CD4-positive, alpha-beta T cell (primary cell): ENCODE data around the gene TCF21. TPM values are rescaled to one million over a fixed set of nuclear protein-coding genes. Genes with fewer than 3 reads are reported as not detected.

ENCODE experiments used
- ATAC-seq: fragments of 200-7000 bp; cut with Tn5 transposase; one replicate; pipeline ENCODE4 v1.10.0; 2022; ENCODE audit warnings: mild to moderate bottlenecking; ENCODE audit not compliant: poor library complexity
- CTCF ChIA-PET: fragments of 350-600 bp; sonication (Branson Sonifier 250); formaldehyde crosslinking; loops from one replicate; lab custom pipeline; 2021; ENCODE audit warnings: antibody characterized with exemption, inconsistent platforms; lab: Charles Lee
- POLR2A ChIA-PET: fragments of 350-600 bp; sonication (Branson Sonifier 250); formaldehyde crosslinking; loops from one replicate; lab custom pipeline; 2021; ENCODE audit warnings: antibody characterized with exemption, inconsistent platforms; lab: Charles Lee
- DNase-seq, 14 experiments: peaks; one replicate each; pipeline ENCODE4 v3.0.0-alpha.2; 2013 to 2020; ENCODE audit warnings: mixed read lengths in 2 of 14
- H3K27ac ChIP-seq, 2 donors: one replicate each; pipeline versions ENCODE4 v1.5.1 to v1.7.0; 2013; ENCODE audit warnings: low read length in 2 of 2, low read depth in 1 of 2, mild to moderate bottlenecking in 1 of 2
- H3K27me3 ChIP-seq, 2 experiments: 1 replicate in 1 of 2; 2 replicates in 1 of 2; pipeline versions ENCODE4 v1.6.1 to v1.7.0; 2013; ENCODE audit warnings: low read length in 2 of 2, control low read depth in 1 of 2, mild to moderate bottlenecking in 1 of 2, moderate library complexity in 1 of 2; ENCODE audit not compliant: insufficient read depth in 2 of 2, control insufficient read depth in 1 of 2
- H3K36me3 ChIP-seq: one replicate; pipeline ENCODE4 v1.6.1; 2013; ENCODE audit warnings: low read length, control low read depth; ENCODE audit not compliant: insufficient read depth
- H3K4me1 ChIP-seq: one replicate; pipeline ENCODE4 v1.6.1; 2013; ENCODE audit warnings: low read length, control low read depth; ENCODE audit not compliant: insufficient read depth
- H3K4me3 ChIP-seq: one replicate; pipeline ENCODE4 v1.5.1; 2013; ENCODE audit warnings: mild to moderate bottlenecking, low read length, moderate library complexity
- H3K9me3 ChIP-seq, 2 experiments: 1 replicate in 1 of 2; 2 replicates in 1 of 2; pipeline versions ENCODE4 v1.6.1 to v1.7.0; 2013; ENCODE audit warnings: low read length in 2 of 2, mild to moderate bottlenecking in 2 of 2, control low read depth in 1 of 2, moderate library complexity in 1 of 2; ENCODE audit not compliant: control insufficient read depth in 1 of 2, insufficient read depth in 1 of 2
- H3K27ac Mint-ChIP-seq: one replicate; pipeline ENCODE4 v1.8.0; 2020; ENCODE audit warnings: mixed read lengths
- H3K27me3 Mint-ChIP-seq: one replicate; pipeline ENCODE4 v1.8.0; 2021; ENCODE audit warnings: mixed read lengths
- H3K36me3 Mint-ChIP-seq: one replicate; pipeline ENCODE4 v1.8.0; 2021; ENCODE audit warnings: low read depth, mixed read lengths
- H3K4me1 Mint-ChIP-seq: one replicate; pipeline ENCODE4 v1.8.0; 2021; ENCODE audit warnings: low read depth, mixed read lengths
- H3K4me3 Mint-ChIP-seq: one replicate; pipeline ENCODE4 v1.8.0; 2020; ENCODE audit warnings: mild to moderate bottlenecking, mixed read lengths
- H3K9me3 Mint-ChIP-seq: one replicate; pipeline ENCODE4 v1.8.0; 2020; ENCODE audit warnings: mixed read lengths
- CTCF ChIP-seq: fragments of 200-600 bp; IDR thresholded peaks from one replicate; pipeline ENCODE4 v1.8.0; 2022; ENCODE audit warnings: antibody characterized with exemption, mild to moderate bottlenecking
- intact Hi-C, 2 experiments: fragments of 100-400 bp; cut with DNase I in 1 of 2; cut with micrococcal nuclease in 1 of 2; formaldehyde crosslinking; loops; one replicate each; pipeline versions ENCODE4 v1.15.1 to v1.9.0; 2023 to 2025; cut with DNase I, micrococcal nuclease
- total RNA-seq, 174 experiments: library from RNA in 2 of 174; stranded (reverse) in 2 of 174; gene quantifications; one replicate each; pipeline ENCODE4 v1.2.3 and lab custom pipeline; 2021 to 2026

The TCF21 gene
- total RNA-seq, 2 experiments from 2014 or later: not detected

DNA sequence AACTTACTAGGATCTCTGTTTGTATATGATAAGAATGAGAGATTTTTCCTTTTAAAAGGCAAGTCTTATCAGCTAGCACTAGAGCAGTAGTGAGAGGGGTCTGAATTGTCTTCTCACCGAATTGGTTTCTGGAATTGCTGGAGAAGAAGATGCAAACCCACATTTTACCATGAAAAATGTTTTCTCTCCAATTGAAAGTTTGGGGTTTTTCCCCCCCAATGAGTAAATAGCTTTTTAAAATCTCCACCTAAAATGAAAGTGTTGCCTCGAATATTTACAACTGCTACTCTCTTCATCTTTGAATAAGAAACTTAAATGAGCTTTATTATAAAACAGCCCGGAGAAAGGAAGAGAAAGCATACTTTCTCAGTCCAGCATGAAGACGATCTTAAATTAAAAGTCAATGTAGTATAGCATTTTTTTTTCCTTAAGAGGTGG, 1.8 kb downstream of the TCF21 start:
- POLR2A ChIA-PET: interaction anchor here (0.6 kb wide), 1 partner anchor 12 kb away, joined by 3 read pairs; no protein-coding TSS in a partner anchor
- H3K27ac Mint-ChIP-seq: no peak overlapping the region
- H3K36me3 Mint-ChIP-seq: no peaks in the 10 kb centered on the region
- H3K4me1 ChIP-seq: peaks cover 28% of the 10 kb centered on the region
- H3K9me3 ChIP-seq: peaks cover 0 to 26% of the 10 kb centered on the region in 2 experiments
- no peak for DNase-seq
- H3K4me3 Mint-ChIP-seq: peak overlapping the region; percentile 77
- H3K36me3 ChIP-seq: no peaks in the 10 kb centered on the region
- no peak overlapping the region for H3K27ac ChIP-seq
- H3K4me1 Mint-ChIP-seq: peaks cover 48% of the 10 kb centered on the region
- H3K4me3 ChIP-seq: peak overlapping the region; percentile 43
- CTCF ChIA-PET: no interaction called here
- H3K27me3 ChIP-seq: peaks cover 72 to 97% of the 10 kb centered on the region in 2 experiments
- no peaks in the 10 kb centered on the region for H3K9me3 Mint-ChIP-seq
- peaks cover 97% of the 10 kb centered on the region for H3K27me3 Mint-ChIP-seq
- no peak for TF ChIP-seq CTCF
- ATAC-seq: no peak
- intact Hi-C loops: no loop called here

- peaks cover 77 to 99% of the 10 kb centered on the region in 2 experiments for H3K27me3 ChIP-seq
- TF ChIP-seq CTCF: no peak
- intact Hi-C loops: no loop called here
- Mint-ChIP-seq H3K4me1 (peaks cover 48% of the 10 kb centered on the region), H3K4me3 (peak overlapping the region; percentile 77), H3K36me3 (no peaks in the 10 kb centered on the region), H3K27me3 (peaks cover 95% of the 10 kb centered on the region), H3K9me3 (no peaks in the 10 kb centered on the region), H3K27ac (no peak overlapping the region)
- H3K36me3 ChIP-seq: no peaks in the 10 kb centered on the region
- POLR2A ChIA-PET: interaction anchor here (1.2 kb wide), 1 partner anchor 10 kb away, joined by 3 read pairs; no protein-coding TSS in a partner anchor
- CTCF ChIA-PET: no interaction called here
- H3K4me3 ChIP-seq: peak overlapping the region; percentile 43
- peak in 4 of 14 experiments; percentile 6 to 13 (median 8) for DNase-seq
- peak; percentile 43 for ATAC-seq
- no peak overlapping the region for H3K27ac ChIP-seq
- peaks cover 0 to 31% of the 10 kb centered on the region in 2 experiments for H3K9me3 ChIP-seq
- H3K4me1 ChIP-seq: peaks cover 28% of the 10 kb centered on the region
Measured at GRCh38 chr6:133891149-133891926, 2.4 kb downstream of the TCF21 start.

DNA sequence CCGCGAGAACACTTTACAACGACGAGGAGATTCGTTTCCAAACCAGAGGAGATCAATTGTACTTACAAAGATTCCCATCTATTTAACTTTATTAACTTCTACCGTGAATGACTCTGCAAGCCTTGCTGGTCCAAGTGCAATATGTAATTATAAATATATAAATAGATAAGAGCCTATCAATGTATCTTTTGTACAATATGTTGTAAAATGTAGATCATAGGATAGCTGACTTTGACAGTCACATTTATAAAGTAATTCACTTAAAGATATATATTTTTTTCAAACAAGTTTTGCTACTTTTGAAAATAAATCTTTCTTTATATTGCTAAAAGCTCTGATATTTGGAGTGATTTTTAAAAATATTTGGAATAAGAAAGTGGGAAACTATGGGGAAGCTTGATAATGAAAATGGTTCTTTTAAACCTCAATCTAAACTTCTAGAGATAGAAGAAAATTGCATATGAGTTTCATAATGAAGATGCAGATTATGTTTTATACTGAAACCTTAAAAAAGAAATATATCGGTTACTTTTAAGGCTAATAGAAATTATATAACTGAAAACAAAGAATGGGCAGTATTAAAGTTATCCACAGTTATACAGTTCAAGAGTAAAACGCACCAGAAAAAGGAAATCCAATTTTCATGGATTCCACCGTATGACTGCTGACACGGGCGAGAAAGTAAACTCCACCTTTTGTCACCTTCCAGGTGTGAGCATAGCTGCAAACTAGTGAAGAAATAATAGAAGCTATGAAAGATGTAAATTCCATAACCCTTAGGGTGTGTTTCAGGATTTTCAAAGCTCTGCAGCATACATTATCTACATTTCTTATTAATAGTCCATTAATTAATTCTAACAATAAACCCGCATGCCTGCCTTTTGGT, 3.3 kb downstream of the TCF21 start:
- no peak overlapping the region for H3K27ac ChIP-seq
- no peak for TF ChIP-seq CTCF
- no peaks in the 10 kb centered on the region for H3K36me3 ChIP-seq
- Mint-ChIP-seq H3K36me3 (no peaks in the 10 kb centered on the region), H3K4me3 (peak overlapping the region; percentile 50), H3K27me3 (peaks cover 95% of the 10 kb centered on the region), H3K4me1 (peaks cover 48% of the 10 kb centered on the region), H3K27ac (no peak overlapping the region), H3K9me3 (no peaks in the 10 kb centered on the region)
- peaks cover 77 to 99% of the 10 kb centered on the region in 2 experiments for H3K27me3 ChIP-seq
- intact Hi-C loops: no loop called here
- H3K4me3 ChIP-seq: no peak overlapping the region
- peaks cover 0 to 31% of the 10 kb centered on the region in 2 experiments for H3K9me3 ChIP-seq
- CTCF ChIA-PET: no interaction called here
- DNase-seq (no peak), ATAC-seq (no peak)
- peaks cover 28% of the 10 kb centered on the region for H3K4me1 ChIP-seq
- POLR2A ChIA-PET: interaction anchor here (1.2 kb wide), 1 partner anchor 10 kb away, joined by 3 read pairs; no protein-coding TSS in a partner anchor
